CD4-positive, alpha-beta memory T cell (primary cell): ENCODE measurements around the gene RFX1. TPM values are rescaled to one million over a fixed set of nuclear protein-coding genes. Genes with fewer than 3 reads are reported as not detected.
"Not testable (repeated sequence)": the region's sequence is repeated elsewhere in the genome, so short reads cannot be mapped to it uniquely, and the experiment has no call there.

Experiments used
- CTCF ChIA-PET: fragments of 350-600 bp; sonication (Branson Sonifier 250); formaldehyde crosslinking; loops from one replicate; lab custom pipeline; 2021; ENCODE audit warnings: inconsistent platforms; ENCODE audit not compliant: partially characterized antibody; lab: Charles Lee
- POLR2A ChIA-PET: fragments of 350-600 bp; sonication (Branson Sonifier 250); formaldehyde crosslinking; loops from one replicate; lab custom pipeline; 2021; ENCODE audit not compliant: partially characterized antibody; lab: Charles Lee
- DNase-seq, 5 donors: peaks; one replicate each; pipeline versions ENCODE4 v3.0.0 to v3.0.0-alpha.2; 2020 to 2022; ENCODE audit warnings: mixed read lengths in 1 of 5
- H3K27ac ChIP-seq: one replicate; pipeline ENCODE4 v1.7.0; 2013; ENCODE audit warnings: low read depth, low read length
- H3K27me3 ChIP-seq: 2 replicates; pipeline ENCODE4 v1.7.0; 2013; ENCODE audit warnings: mild to moderate bottlenecking, low read length, moderate library complexity; ENCODE audit not compliant: insufficient read depth
- H3K36me3 ChIP-seq: 2 replicates; pipeline ENCODE4 v1.7.0; 2013; ENCODE audit warnings: mild to moderate bottlenecking, low read length, moderate library complexity; ENCODE audit not compliant: insufficient read depth
- H3K4me1 ChIP-seq: 2 replicates; pipeline ENCODE4 v1.7.0; 2013; ENCODE audit warnings: mild to moderate bottlenecking, low read length, moderate library complexity; ENCODE audit not compliant: insufficient read depth
- H3K4me3 ChIP-seq, 2 donors: one replicate each; pipeline ENCODE4 v1.7.0; 2013; ENCODE audit warnings: low read length in 2 of 2, mild to moderate bottlenecking in 1 of 2
- H3K9me3 ChIP-seq, 2 donors: one replicate each; pipeline ENCODE4 v1.7.0; 2013; ENCODE audit warnings: low read length in 2 of 2, control low read depth in 1 of 2; ENCODE audit not compliant: control insufficient read depth in 1 of 2
- H3K27ac Mint-ChIP-seq, 7 donors: one replicate each; pipeline ENCODE4 v1.8.0; 2020 to 2021; ENCODE audit warnings: mixed read lengths in 7 of 7, mild to moderate bottlenecking in 6 of 7, inconsistent platforms in 3 of 7, moderate library complexity in 3 of 7
- H3K27me3 Mint-ChIP-seq, 2 donors: one replicate each; pipeline ENCODE4 v1.8.0; 2020 to 2021; ENCODE audit warnings: mixed read lengths in 2 of 2
- H3K36me3 Mint-ChIP-seq, 2 donors: one replicate each; pipeline ENCODE4 v1.8.0; 2020 to 2021; ENCODE audit warnings: mixed read lengths in 2 of 2, inconsistent platforms in 1 of 2, mild to moderate bottlenecking in 1 of 2
- H3K4me1 Mint-ChIP-seq, 4 donors: one replicate each; pipeline ENCODE4 v1.8.0; 2020 to 2021; ENCODE audit warnings: mixed read lengths in 4 of 4, mild to moderate bottlenecking in 1 of 4
- H3K4me3 Mint-ChIP-seq, 8 donors: one replicate each; pipeline ENCODE4 v1.8.0; 2020 to 2021; ENCODE audit warnings: mixed read lengths in 8 of 8, mild to moderate bottlenecking in 7 of 8, moderate library complexity in 6 of 8, inconsistent platforms in 3 of 8
- H3K9me3 Mint-ChIP-seq, 8 donors: one replicate each; pipeline ENCODE4 v1.8.0; 2020 to 2021; ENCODE audit warnings: mixed read lengths in 8 of 8, mild to moderate bottlenecking in 5 of 8, inconsistent platforms in 3 of 8, moderate library complexity in 1 of 8
- intact Hi-C: fragments of 100-400 bp; cut with micrococcal nuclease; formaldehyde crosslinking; loops from one replicate; pipeline ENCODE4 v1.15.1; 2023
- polyA plus RNA-seq, 2 donors: library from polyadenylated mRNA; unstranded; fragments of 300-500 nt; fragmentation: Illumina TruSeq; gene quantifications; one replicate each; pipeline ENCODE4 v1.2.3, GENCODE V29; 2021
- total RNA-seq, 2 experiments: library from RNA; stranded (reverse); gene quantifications; one replicate each; pipeline ENCODE4 v1.2.3, GENCODE V29; 2021

RFX1 gene
- total and polyA plus RNA-seq, 4 experiments from 2014 or later, result 2.5 to 17.8 (median 17.4) TPM; not detected in 1

DNA sequence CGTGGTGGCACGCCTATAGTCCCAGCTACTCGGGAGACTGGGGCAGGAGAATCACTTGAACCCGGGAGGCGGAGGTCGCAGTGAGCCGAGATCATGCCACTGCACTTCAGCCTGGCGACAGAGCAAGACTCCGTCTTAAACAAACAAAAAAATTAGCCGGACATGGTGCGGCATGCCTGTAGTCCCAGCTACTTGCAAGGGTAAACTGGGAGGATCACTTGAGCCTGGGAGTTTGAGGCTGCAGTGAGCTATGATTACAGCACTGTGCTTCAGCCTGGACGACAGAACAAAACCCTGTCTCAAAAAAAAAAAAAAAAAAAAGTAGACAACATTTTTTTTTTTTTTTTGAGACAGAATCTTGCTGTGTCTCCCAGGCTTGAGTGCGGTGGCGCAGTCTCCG lies 34.3 kb downstream of the RFX1 start:
- H3K4me1 ChIP-seq, H3K9me3 ChIP-seq, H3K27ac ChIP-seq, H3K27ac Mint-ChIP-seq, H3K27me3 Mint-ChIP-seq, H3K4me3 ChIP-seq, H3K9me3 Mint-ChIP-seq, H3K36me3 ChIP-seq, intact Hi-C loops, DNase-seq, H3K4me3 Mint-ChIP-seq, H3K27me3 ChIP-seq: not testable (repeated sequence)
- H3K4me1 Mint-ChIP-seq, result peaks cover 6 to 20% (median 12%) of the 10 kb centered on the region in 4 donors
- ChIA-PET POLR2A (interaction anchor here (1.2 kb wide), 1 partner anchor 60 kb away, joined by 3 read pairs; the partner anchor contains the start of gene IL27RA), CTCF (interaction anchor here (0.7 to 1.3 kb wide), 2 partner anchors 76 to 566 kb away, joined by 3 to 4 read pairs; no protein-coding TSS in a partner anchor)
- peaks cover 15 to 47% of the 10 kb centered on the region in 2 donors for H3K36me3 Mint-ChIP-seq

DNA sequence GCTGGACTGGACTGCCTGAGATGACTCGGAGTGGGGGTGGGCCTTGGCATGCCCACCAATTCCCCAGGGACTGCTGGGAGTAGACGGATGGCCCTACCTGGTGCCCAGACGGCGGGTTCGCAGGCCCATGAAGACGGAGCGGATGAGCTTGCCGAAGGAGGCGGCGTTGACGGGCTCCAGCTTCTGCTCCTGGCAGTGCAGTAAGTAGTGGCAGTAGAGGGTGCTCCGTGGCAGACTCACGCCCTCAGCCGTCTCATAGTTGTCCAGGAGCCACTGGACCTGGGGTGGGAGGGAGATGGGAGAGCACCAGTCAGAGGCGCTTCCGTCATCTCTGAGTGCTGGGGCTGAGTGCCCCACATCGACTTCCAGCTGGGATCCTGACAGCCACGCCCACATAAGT lies 36.2 kb downstream of the RFX1 start:
- no peak for DNase-seq
- ChIA-PET POLR2A (interaction anchor here (0.7 to 1.4 kb wide), 4 partner anchors 8 to 62 kb away, joined by 3 to 5 read pairs (median 4); partner anchors contain the start of genes DCAF15, IL27RA and RFX1), CTCF (no interaction called here)
- Mint-ChIP-seq H3K36me3 (peaks cover 13 to 38% of the 10 kb centered on the region in 2 donors), H3K27me3 (no peaks in the 10 kb centered on the region), H3K4me3 (no peak overlapping the region), H3K27ac (no peak overlapping the region), H3K9me3 (peaks cover 0 to 2% (median 0%) of the 10 kb centered on the region in 8 donors), H3K4me1 (peaks cover 6 to 9% (median 8%) of the 10 kb centered on the region in 4 donors)
- Histone ChIP-seq H3K4me1 (peaks cover 7% of the 10 kb centered on the region), H3K9me3 (no peaks in the 10 kb centered on the region), H3K4me3 (no peak overlapping the region), H3K27ac (no peak overlapping the region), H3K36me3 (peaks cover 8% of the 10 kb centered on the region), H3K27me3 (no peaks in the 10 kb centered on the region)
- intact Hi-C loops, result no loop called here

DNA sequence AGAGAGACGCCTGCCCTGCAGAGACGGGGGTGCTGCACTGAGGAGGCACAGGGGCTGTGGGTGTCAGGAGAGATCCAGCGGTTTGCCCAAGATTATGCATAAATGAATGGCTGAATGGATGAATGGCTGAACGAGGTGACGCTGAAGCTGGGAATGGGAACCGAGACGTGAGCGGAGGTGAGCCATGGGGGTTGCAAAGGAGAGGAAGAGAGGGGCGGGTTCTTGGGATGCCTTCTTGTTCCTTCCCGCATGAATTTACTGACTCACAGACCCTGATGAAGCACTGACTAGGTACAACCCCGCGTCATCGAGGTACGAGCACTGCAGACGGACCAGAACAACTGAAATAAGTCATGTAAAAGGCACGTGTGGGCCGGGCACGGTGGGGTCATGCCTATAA lies 37.1 kb downstream of the RFX1 start:
- Histone ChIP-seq H3K27ac (no peak overlapping the region), H3K27me3 (no peaks in the 10 kb centered on the region), H3K36me3 (peaks cover 8% of the 10 kb centered on the region), H3K9me3 (no peaks in the 10 kb centered on the region), H3K4me1 (peaks cover 3% of the 10 kb centered on the region), H3K4me3 (no peak overlapping the region)
- Mint-ChIP-seq H3K4me3 (peak overlapping the region in 1 of 8 donors; percentile 3), H3K9me3 (peaks cover 0 to 2% (median 0%) of the 10 kb centered on the region in 8 donors), H3K36me3 (peaks cover 12 to 41% of the 10 kb centered on the region in 2 donors), H3K4me1 (peaks cover 1 to 3% (median 2%) of the 10 kb centered on the region in 4 donors), H3K27ac (peak overlapping the region in 1 of 7 donors; percentile 50), H3K27me3 (no peaks in the 10 kb centered on the region)
- intact Hi-C loops, result no loop called here
- DNase-seq, result no peak
- CTCF ChIA-PET, result no interaction called here
- POLR2A ChIA-PET, result interaction anchor here (1.2 kb wide), 1 partner anchor 17 kb away, joined by 3 read pairs; the partner anchor contains the start of gene DCAF15

DNA sequence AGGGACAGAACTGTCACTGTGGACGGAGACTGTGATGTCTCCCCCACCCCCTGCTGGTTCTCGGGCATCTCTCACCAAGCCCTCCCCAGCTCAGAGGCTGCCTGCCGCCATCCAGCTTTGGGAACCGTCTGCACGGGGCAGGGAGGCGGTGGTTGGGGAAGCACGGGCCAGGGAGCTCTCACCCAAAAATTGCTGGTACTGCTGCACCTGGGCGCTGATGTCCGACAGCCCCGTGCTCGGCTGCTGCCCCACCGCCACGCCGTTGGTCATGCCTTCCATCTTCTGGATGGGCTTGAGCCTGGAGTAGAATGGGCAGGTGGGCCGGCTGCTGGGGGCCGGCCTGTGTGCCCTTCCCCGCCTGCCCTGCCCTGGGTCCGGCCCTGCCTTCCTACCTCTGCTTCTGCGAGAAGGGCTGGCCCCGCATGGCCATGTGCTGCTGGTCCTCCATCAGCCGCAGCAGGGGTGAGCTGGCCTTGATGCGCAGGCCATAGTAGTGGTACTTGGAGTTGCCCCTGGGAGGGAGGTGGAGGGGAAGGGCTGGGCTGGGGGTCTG lies 37.7 kb downstream of the RFX1 start:
- no peak overlapping the region for H3K27ac Mint-ChIP-seq
- no peak overlapping the region for H3K27ac ChIP-seq
- ChIA-PET CTCF (interaction anchor here (1.3 kb wide), 1 partner anchor 80 kb away, joined by 3 read pairs; no protein-coding TSS in a partner anchor), POLR2A (no interaction called here)
- intact Hi-C loops, result no loop called here
- H3K9me3 Mint-ChIP-seq, result peaks cover 0 to 2% (median 0%) of the 10 kb centered on the region in 8 donors
- H3K4me1 ChIP-seq, result no peaks in the 10 kb centered on the region
- H3K4me3 Mint-ChIP-seq, result no peak overlapping the region
- H3K9me3 ChIP-seq, result no peaks in the 10 kb centered on the region
- H3K27me3 ChIP-seq, result no peaks in the 10 kb centered on the region
- H3K36me3 Mint-ChIP-seq, result peaks cover 11 to 39% of the 10 kb centered on the region in 2 donors
- H3K4me1 Mint-ChIP-seq, result no peaks in the 10 kb centered on the region
- no peaks in the 10 kb centered on the region for H3K27me3 Mint-ChIP-seq
- H3K4me3 ChIP-seq, result no peak overlapping the region
- H3K36me3 ChIP-seq, result peaks cover 8% of the 10 kb centered on the region
- DNase-seq, result no peak

DNA sequence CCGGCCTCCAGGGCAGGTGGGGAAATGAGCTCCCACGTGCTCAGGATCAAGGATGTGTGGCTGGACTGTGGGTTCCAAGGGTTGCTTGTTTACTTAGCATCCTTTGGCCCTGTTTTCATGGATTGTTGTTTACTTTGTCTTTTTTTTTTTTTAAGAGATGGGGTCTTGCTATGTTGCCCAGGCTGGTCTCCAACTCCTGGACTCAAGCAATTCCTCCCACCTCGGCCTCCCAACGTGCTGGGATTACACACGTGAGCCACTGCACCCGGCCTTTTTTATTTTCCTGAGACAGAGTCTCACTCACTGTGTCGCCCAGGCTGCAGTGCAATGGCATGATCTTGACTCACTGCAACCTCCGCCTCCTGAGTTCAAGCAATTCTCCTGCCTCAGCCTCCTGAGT lies 38.9 kb downstream of the RFX1 start:
- H3K27me3 Mint-ChIP-seq, H3K27ac ChIP-seq, H3K36me3 ChIP-seq, H3K9me3 Mint-ChIP-seq, H3K4me1 Mint-ChIP-seq, intact Hi-C loops, H3K9me3 ChIP-seq, H3K4me3 Mint-ChIP-seq, DNase-seq, H3K4me1 ChIP-seq, POLR2A ChIA-PET, H3K27me3 ChIP-seq, H3K4me3 ChIP-seq: not testable (repeated sequence)
- CTCF ChIA-PET, result interaction anchor here (1.3 kb wide), 1 partner anchor 81 kb away, joined by 3 read pairs; no protein-coding TSS in a partner anchor
- H3K36me3 Mint-ChIP-seq, result peaks cover 11 to 31% of the 10 kb centered on the region in 2 donors
- H3K27ac Mint-ChIP-seq, result peak overlapping the region in 1 of 7 donors; percentile 48

DNA sequence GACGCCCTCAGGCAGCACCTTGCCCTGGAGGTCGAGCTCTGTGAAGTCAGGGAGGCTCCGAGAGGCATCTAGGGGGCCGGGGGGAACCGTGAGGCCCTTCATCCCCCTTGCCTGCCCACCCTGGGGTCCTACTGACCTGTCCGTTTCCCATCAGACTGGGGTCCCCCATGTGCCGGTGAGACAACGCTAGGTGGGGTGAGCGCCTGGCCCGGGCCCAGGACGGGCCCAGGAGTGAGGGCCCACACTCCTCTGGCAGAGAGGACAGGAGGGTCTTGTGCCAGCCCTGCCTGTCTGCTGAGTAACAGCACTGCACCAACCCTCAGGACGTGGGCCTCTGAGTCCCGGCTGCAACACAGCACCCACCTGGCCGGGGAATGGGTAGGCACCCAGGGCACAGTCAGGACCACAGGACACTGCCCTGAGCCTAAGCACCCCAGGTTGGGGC lies 39.4 kb downstream of the RFX1 start:
- ChIA-PET CTCF (no interaction called here), POLR2A (no interaction called here)
- DNase-seq, result no peak
- H3K27ac ChIP-seq, result no peak overlapping the region
- no peaks in the 10 kb centered on the region for H3K27me3 Mint-ChIP-seq
- H3K27me3 ChIP-seq, result no peaks in the 10 kb centered on the region
- H3K36me3 ChIP-seq, result peaks cover 8% of the 10 kb centered on the region
- peaks cover 0 to 2% (median 0%) of the 10 kb centered on the region in 8 donors for H3K9me3 Mint-ChIP-seq
- H3K4me3 Mint-ChIP-seq, result no peak overlapping the region
- no peaks in the 10 kb centered on the region for H3K4me1 ChIP-seq
- H3K36me3 Mint-ChIP-seq, result peaks cover 12 to 31% of the 10 kb centered on the region in 2 donors
- no peak overlapping the region for H3K4me3 ChIP-seq
- H3K4me1 Mint-ChIP-seq, result no peaks in the 10 kb centered on the region
- no peak overlapping the region for H3K27ac Mint-ChIP-seq
- intact Hi-C loops, result no loop called here
- H3K9me3 ChIP-seq, result no peaks in the 10 kb centered on the region

DNA sequence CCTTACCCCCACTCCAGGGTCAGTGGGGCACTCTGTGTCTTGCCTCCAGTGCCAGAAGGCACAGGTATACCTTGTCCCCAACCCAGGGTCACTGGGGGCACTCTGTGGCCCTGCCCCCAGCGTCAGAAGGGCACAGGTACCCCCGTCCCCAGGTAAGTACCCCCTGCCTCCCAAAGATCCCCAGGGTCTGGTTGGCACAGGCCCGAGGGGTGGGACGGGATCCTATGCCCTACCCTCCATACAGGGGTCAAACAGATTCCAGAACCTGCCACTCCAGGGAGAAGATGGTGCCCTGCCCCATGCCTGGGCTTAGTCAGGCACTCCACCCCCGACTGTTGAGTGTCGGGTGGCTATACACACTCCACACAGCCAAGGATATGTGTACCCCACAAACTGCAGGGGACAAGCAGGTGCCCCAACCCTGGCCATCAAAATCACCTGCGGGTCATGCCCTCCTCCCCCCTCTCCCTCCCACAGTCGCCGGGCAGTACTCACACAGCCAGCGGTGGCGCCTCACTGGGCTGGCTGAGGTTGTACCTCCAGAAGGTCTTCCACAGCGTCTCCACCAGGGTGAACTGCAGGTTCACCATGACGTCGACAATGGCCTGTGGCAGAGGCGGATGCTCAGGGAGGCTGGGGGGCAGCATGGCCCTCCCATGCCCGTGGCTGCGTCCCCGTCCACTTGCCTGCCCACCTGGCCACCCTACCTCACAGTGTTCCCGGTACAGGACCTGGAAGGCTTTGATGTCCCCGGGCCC lies 40.0 kb downstream of the RFX1 start:
- no peaks in the 10 kb centered on the region for H3K4me1 ChIP-seq
- Mint-ChIP-seq H3K9me3 (peaks cover 0 to under 1% (median 0%) of the 10 kb centered on the region in 8 donors), H3K4me3 (no peak overlapping the region), H3K36me3 (peaks cover 17 to 36% of the 10 kb centered on the region in 2 donors), H3K27me3 (no peaks in the 10 kb centered on the region), H3K27ac (no peak overlapping the region), H3K4me1 (no peaks in the 10 kb centered on the region)
- no peak overlapping the region for H3K4me3 ChIP-seq
- no peaks in the 10 kb centered on the region for H3K27me3 ChIP-seq
- intact Hi-C loops, result no loop called here
- ChIA-PET CTCF (no interaction called here), POLR2A (no interaction called here)
- no peak overlapping the region for H3K27ac ChIP-seq
- peaks cover 8% of the 10 kb centered on the region for H3K36me3 ChIP-seq
- no peak for DNase-seq
- H3K9me3 ChIP-seq, result no peaks in the 10 kb centered on the region
